ENCODE results near the gene MLYCD. TPM values are rescaled to one million over a fixed set of nuclear protein-coding genes. Genes with fewer than 3 reads are reported as not detected.

Gene MLYCD
- total and polyA plus RNA-seq, 10 of the 15 experiments (the other 5 are each of a cell fraction or from before 2014, with no cell fraction given) = 0.21 to 3.7 (median 1.7) TPM

DNA sequence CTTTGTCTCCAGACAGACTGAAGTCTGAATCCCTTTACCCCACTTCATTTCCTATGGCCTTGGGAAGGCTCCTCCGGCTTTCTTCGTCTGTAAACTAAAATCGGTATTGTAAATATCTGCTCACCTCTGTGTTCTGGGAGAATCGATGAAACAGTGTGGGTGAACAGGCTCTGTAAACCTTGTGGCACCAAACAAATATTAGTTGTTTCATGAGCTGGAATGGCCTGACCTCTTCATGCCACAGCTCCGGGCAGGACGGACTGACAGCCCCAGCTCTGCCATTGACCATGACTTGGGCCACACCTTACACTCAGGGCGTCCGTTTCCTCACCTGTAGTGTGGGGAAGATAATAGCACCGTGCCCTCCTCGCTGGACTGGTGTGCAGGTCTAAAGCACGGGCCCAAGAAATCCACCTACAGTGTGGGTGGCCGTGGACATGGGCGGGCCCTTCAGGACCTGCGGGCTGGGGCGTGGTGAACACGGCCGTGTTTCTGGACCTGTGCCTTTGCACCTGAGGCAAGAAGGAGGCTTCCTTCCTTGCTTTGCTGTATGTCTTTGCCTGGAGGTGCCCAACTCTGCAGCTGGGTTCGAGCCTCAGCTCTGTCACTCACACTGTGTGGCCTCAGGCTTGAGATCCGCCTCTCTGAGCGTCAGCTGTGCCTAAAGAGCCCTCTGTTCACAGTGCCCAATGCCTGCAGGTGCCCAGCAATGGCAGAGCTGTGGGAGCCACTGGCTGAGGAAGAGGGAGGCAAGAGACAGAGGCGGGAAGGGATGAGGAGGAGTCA is 48.1 kb downstream of the MLYCD start:
- ATAC-seq = no peak
- no peak for DNase-seq (ENCODE audit: low read depth, low spot score)
- WGBS (ENCODE audit: insufficient coverage, insufficient replicate concordance, low lambda C conversion rate, missing lambda C conversion rate) = 50% methylated on average over 21 of the region's 21 CpGs
- CTCF ChIA-PET = interaction anchor here (0.9 kb wide), 1 partner anchor 10 kb away, joined by 3 read pairs; no protein-coding TSS in a partner anchor
- RAD21 ChIA-PET (ENCODE audit: unreplicated experiment) = no interaction called here
- SMC1A ChIA-PET (ENCODE audit: uncharacterized antibody, unreplicated experiment) = no interaction called here
- intact Hi-C loops (cut with micrococcal nuclease; ENCODE audit: unreplicated experiment) (no loop called here), in situ Hi-C loops (cut with MboI) (no loop called here)
- H3K79me2 ChIP-seq (ENCODE audit: control insufficient read depth, insufficient read depth, low read length) = no peaks in the 10 kb centered on the region
- no peak overlapping the region for H2AFZ ChIP-seq (ENCODE audit: control insufficient read depth, low read depth, low read length)
- H3K4me3 ChIP-seq = no peak overlapping the region
- no peak overlapping the region for H3K4me2 ChIP-seq (ENCODE audit: control insufficient read depth, insufficient read depth)
- H3K36me3 ChIP-seq (ENCODE audit: control insufficient read depth in 2 of 2, insufficient read depth in 2 of 2, low read length in 1 of 2) = no peaks in the 10 kb centered on the region
- no peaks in the 10 kb centered on the region for H4K20me1 ChIP-seq (ENCODE audit: control insufficient read depth, insufficient read depth)
- TF ChIP-seq RBBP5 (conservative IDR thresholded peaks at IDR 0.05) (no peak), SREBF2 (IDR thresholded peaks at IDR 0.05; ENCODE audit: low read length) (no peak), IKZF1 (conservative IDR thresholded peaks at IDR 0.05) (no peak), BMI1 (IDR thresholded peaks at IDR 0.05; ENCODE audit: borderline replicate concordance) (no peak), NR2F1 (conservative IDR thresholded peaks at IDR 0.05) (no peak), CBX3 (IDR thresholded peaks at IDR 0.05; ENCODE audit: borderline replicate concordance, low read depth) (no peak)
- no peaks in the 10 kb centered on the region; a peak in 1 of 4 replicates for H3K27me3 ChIP-seq (replicated peaks in 1 of 2; ENCODE audit: control insufficient read depth in 2 of 2, insufficient read depth in 2 of 2, low read length in 1 of 2)
- H3K9me3 ChIP-seq (replicated peaks; ENCODE audit: control insufficient read depth, insufficient read depth, low read length) = no peaks in the 10 kb centered on the region
- POLR2A ChIA-PET = no interaction called here
- H3K9ac ChIP-seq (ENCODE audit: control insufficient read depth, insufficient read depth, low read length) = no peak overlapping the region
- no TSS peak for BruUV-seq (replicated peaks)
- FAIRE-seq = no peak
- H3K27ac ChIP-seq (ENCODE audit: control insufficient read depth, insufficient read depth) = no peak overlapping the region
- H3K4me1 ChIP-seq (ENCODE audit: control insufficient read depth, insufficient read depth, low read length) = no peaks in the 10 kb centered on the region

DNA sequence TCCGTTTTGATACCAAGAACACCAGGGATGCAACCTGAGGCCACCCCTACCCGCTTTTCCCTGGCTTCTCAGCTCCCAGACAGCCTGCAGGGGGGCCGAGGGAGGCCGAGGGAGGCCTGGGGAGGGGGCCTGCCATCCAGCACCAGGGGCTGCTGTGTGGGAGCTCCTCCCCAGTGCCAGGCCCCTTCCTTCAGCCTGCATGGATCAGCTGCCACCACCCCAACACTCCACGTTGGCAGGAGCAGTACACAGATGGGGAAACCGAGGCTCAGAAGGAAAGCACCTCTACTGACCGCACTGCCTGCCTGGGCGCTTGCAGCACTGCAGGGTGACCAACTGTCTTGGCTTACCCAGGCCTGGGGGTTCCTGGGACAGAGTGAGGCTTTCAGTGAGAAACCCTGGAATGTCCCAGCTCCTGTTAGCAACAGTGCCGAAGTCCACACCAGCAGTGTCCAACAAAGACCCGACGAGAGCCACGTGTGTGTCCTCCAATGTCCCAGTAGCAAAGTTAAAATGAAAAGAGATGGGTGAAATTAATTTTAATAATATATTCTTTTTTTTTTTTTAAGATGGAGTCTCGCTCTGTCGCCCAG is 48.8 kb downstream of the MLYCD start:
- in situ Hi-C loops (cut with MboI) (no loop called here), intact Hi-C loops (cut with micrococcal nuclease; ENCODE audit: unreplicated experiment) (no loop called here)
- Histone ChIP-seq H3K9ac (ENCODE audit: control insufficient read depth, insufficient read depth, low read length) (no peak overlapping the region), H3K79me2 (ENCODE audit: control insufficient read depth, insufficient read depth, low read length) (no peaks in the 10 kb centered on the region), H4K20me1 (ENCODE audit: control insufficient read depth, insufficient read depth) (no peaks in the 10 kb centered on the region), H2AFZ (ENCODE audit: control insufficient read depth, low read depth, low read length) (no peak overlapping the region), H3K4me2 (ENCODE audit: control insufficient read depth, insufficient read depth) (no peak overlapping the region), H3K9me3 (replicated peaks; ENCODE audit: control insufficient read depth, insufficient read depth, low read length) (no peaks in the 10 kb centered on the region), H3K27me3 (replicated peaks in 1 of 2; ENCODE audit: control insufficient read depth in 2 of 2, insufficient read depth in 2 of 2, low read length in 1 of 2) (no peaks in the 10 kb centered on the region; a peak in 1 of 4 replicates), H3K36me3 (ENCODE audit: control insufficient read depth in 2 of 2, insufficient read depth in 2 of 2, low read length in 1 of 2) (no peaks in the 10 kb centered on the region), H3K4me3 (no peak overlapping the region), H3K27ac (ENCODE audit: control insufficient read depth, insufficient read depth) (no peak overlapping the region), H3K4me1 (ENCODE audit: control insufficient read depth, insufficient read depth, low read length) (no peaks in the 10 kb centered on the region)
- no peak for FAIRE-seq
- CTCF ChIA-PET = interaction anchor here (0.9 kb wide), 1 partner anchor 9 kb away, joined by 3 read pairs; no protein-coding TSS in a partner anchor
- no peak for DNase-seq (ENCODE audit: low read depth, low spot score)
- RAD21 ChIA-PET (ENCODE audit: unreplicated experiment) = no interaction called here
- no peak for ATAC-seq
- POLR2A ChIA-PET = no interaction called here
- SMC1A ChIA-PET (ENCODE audit: uncharacterized antibody, unreplicated experiment) = no interaction called here
- BruUV-seq (replicated peaks) = no TSS peak
- 45% methylated on average over 13 of the region's 14 CpGs for WGBS (ENCODE audit: insufficient coverage, insufficient replicate concordance, low lambda C conversion rate, missing lambda C conversion rate)
- TF ChIP-seq, protein P1, sequence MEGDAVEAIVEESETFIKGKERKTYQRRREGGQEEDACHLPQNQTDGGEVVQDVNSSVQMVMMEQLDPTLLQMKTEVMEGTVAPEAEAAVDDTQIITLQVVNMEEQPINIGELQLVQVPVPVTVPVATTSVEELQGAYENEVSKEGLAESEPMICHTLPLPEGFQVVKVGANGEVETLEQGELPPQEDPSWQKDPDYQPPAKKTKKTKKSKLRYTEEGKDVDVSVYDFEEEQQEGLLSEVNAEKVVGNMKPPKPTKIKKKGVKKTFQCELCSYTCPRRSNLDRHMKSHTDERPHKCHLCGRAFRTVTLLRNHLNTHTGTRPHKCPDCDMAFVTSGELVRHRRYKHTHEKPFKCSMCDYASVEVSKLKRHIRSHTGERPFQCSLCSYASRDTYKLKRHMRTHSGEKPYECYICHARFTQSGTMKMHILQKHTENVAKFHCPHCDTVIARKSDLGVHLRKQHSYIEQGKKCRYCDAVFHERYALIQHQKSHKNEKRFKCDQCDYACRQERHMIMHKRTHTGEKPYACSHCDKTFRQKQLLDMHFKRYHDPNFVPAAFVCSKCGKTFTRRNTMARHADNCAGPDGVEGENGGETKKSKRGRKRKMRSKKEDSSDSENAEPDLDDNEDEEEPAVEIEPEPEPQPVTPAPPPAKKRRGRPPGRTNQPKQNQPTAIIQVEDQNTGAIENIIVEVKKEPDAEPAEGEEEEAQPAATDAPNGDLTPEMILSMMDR (IDR thresholded peaks at IDR 0.05 in 2 of 3, conservative IDR thresholded peaks at IDR 0.05 in 1 of 3; ENCODE audit: control insufficient read depth in 2 of 3, extremely low read depth in 1 of 3, insufficient read depth in 1 of 3, low read depth in 3 of 3, low read length in 3 of 3) = no peak
- TF ChIP-seq CREB1 (IDR thresholded peaks at IDR 0.05; ENCODE audit: low read depth) = no peak
- TF ChIP-seq, protein P2, sequence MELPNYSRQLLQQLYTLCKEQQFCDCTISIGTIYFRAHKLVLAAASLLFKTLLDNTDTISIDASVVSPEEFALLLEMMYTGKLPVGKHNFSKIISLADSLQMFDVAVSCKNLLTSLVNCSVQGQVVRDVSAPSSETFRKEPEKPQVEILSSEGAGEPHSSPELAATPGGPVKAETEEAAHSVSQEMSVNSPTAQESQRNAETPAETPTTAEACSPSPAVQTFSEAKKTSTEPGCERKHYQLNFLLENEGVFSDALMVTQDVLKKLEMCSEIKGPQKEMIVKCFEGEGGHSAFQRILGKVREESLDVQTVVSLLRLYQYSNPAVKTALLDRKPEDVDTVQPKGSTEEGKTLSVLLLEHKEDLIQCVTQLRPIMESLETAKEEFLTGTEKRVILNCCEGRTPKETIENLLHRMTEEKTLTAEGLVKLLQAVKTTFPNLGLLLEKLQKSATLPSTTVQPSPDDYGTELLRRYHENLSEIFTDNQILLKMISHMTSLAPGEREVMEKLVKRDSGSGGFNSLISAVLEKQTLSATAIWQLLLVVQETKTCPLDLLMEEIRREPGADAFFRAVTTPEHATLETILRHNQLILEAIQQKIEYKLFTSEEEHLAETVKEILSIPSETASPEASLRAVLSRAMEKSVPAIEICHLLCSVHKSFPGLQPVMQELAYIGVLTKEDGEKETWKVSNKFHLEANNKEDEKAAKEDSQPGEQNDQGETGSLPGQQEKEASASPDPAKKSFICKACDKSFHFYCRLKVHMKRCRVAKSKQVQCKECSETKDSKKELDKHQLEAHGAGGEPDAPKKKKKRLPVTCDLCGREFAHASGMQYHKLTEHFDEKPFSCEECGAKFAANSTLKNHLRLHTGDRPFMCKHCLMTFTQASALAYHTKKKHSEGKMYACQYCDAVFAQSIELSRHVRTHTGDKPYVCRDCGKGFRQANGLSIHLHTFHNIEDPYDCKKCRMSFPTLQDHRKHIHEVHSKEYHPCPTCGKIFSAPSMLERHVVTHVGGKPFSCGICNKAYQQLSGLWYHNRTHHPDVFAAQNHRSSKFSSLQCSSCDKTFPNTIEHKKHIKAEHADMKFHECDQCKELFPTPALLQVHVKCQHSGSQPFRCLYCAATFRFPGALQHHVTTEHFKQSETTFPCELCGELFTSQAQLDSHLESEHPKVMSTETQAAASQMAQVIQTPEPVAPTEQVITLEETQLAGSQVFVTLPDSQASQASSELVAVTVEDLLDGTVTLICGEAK (IDR thresholded peaks at IDR 0.05; ENCODE audit: borderline replicate concordance) = no peak

Measured in GM12878 (cell line).